ENCODE measurements around the gene CPNE5.

- no peak for TF ChIP-seq POLR2A (IDR thresholded peaks at IDR 0.05)
- no peak for TF ChIP-seq CTCF (IDR thresholded peaks at IDR 0.05)
- TF ChIP-seq POLR2AphosphoS5 (IDR thresholded peaks at IDR 0.05; ENCODE audit: insufficient read depth in 1 of 2, low read depth in 1 of 2): no peak
Observed at GRCh38 chr6:36702656-36703055, 136.6 kb downstream of the CPNE5 start.

Data from vagina (tissue), 2 donors.